ENCODE data around the gene ANKRD44.

DNA sequence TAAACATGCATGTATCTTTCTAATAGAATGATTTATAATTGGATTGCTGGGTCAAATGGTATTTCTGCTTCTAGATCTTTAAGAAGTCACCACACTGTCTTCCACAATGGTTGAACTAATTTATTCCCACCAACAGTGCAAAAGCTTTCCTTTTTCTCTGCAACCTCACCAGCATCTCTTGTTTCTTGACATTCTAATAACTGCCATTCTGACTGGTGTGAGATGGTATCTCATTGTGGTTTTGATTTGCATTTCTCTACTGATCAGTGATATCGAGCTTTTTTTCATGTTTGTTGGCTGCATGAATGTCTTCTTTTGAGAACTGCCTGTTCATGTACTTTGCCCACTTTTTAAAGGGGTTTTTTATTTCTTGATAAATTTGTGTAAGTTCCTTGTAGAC is 182.5 kb downstream of the ANKRD44 start:
- TF ChIP-seq POLR2AphosphoS5 (IDR thresholded peaks at IDR 0.05; ENCODE audit: low read depth, low read length): no peak
- TF ChIP-seq, protein P1, sequence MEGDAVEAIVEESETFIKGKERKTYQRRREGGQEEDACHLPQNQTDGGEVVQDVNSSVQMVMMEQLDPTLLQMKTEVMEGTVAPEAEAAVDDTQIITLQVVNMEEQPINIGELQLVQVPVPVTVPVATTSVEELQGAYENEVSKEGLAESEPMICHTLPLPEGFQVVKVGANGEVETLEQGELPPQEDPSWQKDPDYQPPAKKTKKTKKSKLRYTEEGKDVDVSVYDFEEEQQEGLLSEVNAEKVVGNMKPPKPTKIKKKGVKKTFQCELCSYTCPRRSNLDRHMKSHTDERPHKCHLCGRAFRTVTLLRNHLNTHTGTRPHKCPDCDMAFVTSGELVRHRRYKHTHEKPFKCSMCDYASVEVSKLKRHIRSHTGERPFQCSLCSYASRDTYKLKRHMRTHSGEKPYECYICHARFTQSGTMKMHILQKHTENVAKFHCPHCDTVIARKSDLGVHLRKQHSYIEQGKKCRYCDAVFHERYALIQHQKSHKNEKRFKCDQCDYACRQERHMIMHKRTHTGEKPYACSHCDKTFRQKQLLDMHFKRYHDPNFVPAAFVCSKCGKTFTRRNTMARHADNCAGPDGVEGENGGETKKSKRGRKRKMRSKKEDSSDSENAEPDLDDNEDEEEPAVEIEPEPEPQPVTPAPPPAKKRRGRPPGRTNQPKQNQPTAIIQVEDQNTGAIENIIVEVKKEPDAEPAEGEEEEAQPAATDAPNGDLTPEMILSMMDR (IDR thresholded peaks at IDR 0.05): no peak
- TF ChIP-seq, protein P2, sequence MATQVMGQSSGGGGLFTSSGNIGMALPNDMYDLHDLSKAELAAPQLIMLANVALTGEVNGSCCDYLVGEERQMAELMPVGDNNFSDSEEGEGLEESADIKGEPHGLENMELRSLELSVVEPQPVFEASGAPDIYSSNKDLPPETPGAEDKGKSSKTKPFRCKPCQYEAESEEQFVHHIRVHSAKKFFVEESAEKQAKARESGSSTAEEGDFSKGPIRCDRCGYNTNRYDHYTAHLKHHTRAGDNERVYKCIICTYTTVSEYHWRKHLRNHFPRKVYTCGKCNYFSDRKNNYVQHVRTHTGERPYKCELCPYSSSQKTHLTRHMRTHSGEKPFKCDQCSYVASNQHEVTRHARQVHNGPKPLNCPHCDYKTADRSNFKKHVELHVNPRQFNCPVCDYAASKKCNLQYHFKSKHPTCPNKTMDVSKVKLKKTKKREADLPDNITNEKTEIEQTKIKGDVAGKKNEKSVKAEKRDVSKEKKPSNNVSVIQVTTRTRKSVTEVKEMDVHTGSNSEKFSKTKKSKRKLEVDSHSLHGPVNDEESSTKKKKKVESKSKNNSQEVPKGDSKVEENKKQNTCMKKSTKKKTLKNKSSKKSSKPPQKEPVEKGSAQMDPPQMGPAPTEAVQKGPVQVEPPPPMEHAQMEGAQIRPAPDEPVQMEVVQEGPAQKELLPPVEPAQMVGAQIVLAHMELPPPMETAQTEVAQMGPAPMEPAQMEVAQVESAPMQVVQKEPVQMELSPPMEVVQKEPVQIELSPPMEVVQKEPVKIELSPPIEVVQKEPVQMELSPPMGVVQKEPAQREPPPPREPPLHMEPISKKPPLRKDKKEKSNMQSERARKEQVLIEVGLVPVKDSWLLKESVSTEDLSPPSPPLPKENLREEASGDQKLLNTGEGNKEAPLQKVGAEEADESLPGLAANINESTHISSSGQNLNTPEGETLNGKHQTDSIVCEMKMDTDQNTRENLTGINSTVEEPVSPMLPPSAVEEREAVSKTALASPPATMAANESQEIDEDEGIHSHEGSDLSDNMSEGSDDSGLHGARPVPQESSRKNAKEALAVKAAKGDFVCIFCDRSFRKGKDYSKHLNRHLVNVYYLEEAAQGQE (IDR thresholded peaks at IDR 0.05; ENCODE audit: insufficient read depth in 1 of 2, low read depth in 2 of 2, low read length in 1 of 2): no peak
